Common myeloid progenitor, CD34-positive (primary cell): ENCODE results near the gene LTA4H.

Source experiments
- CTCF ChIA-PET: fragments of 350-600 bp; sonication (Branson Sonifier 250); formaldehyde crosslinking; loops from one replicate; lab custom pipeline; 2021; ENCODE audit warnings: antibody characterized with exemption; lab: Charles Lee
- POLR2A ChIA-PET: fragments of 350-600 bp; sonication (Branson Sonifier 250); formaldehyde crosslinking; loops from one replicate; lab custom pipeline; 2021; ENCODE audit warnings: antibody characterized with exemption; lab: Charles Lee
- DNase-seq, 3 donors: peaks; one replicate each; pipeline versions ENCODE4 v3.0.0 to v3.0.0-alpha.2; 2013
- H3K27ac ChIP-seq, 2 experiments: 1 replicate in 1 of 2; 2 replicates in 1 of 2; pipeline ENCODE4 v1.7.0; 2013; ENCODE audit warnings: inconsistent platforms in 2 of 2, low read length in 2 of 2, mild to moderate bottlenecking in 2 of 2, low read depth in 1 of 2, moderate library complexity in 1 of 2; ENCODE audit not compliant: severe bottlenecking in 2 of 2, insufficient read depth in 1 of 2, poor library complexity in 1 of 2
- H3K27me3 ChIP-seq, 5 experiments: replicated peaks in 2 of 5; 1 replicate in 3 of 5; 2 replicates in 2 of 5; pipeline versions ENCODE4 v1.6.1 to v1.7.0; 2013; ENCODE audit warnings: low read length in 4 of 5, mild to moderate bottlenecking in 2 of 5, moderate library complexity in 2 of 5, inconsistent platforms in 1 of 5; ENCODE audit not compliant: insufficient read depth in 5 of 5, control insufficient read depth in 4 of 5
- H3K36me3 ChIP-seq, 4 experiments: 1 replicate in 2 of 4; 2 replicates in 2 of 4; pipeline versions ENCODE4 v1.6.1 to v1.7.0; 2013; ENCODE audit warnings: low read length in 3 of 4, control low read depth in 1 of 4, mild to moderate bottlenecking in 1 of 4; ENCODE audit not compliant: control insufficient read depth in 4 of 4, insufficient read depth in 4 of 4
- H3K4me1 ChIP-seq, 4 experiments: 1 replicate in 3 of 4; 2 replicates in 1 of 4; pipeline versions ENCODE4 v1.6.1 to v1.7.1; 2013; ENCODE audit warnings: low read length in 3 of 4, mild to moderate bottlenecking in 3 of 4, control low read depth in 1 of 4, inconsistent platforms in 1 of 4, moderate library complexity in 1 of 4; ENCODE audit not compliant: control insufficient read depth in 4 of 4, insufficient read depth in 4 of 4; ENCODE audit errors: control extremely low read depth in 1 of 4
- H3K4me3 ChIP-seq, 7 experiments: 1 replicate in 4 of 7; 2 replicates in 3 of 7; pipeline versions ENCODE4 v1.5.1 to v1.7.0; 2013; ENCODE audit warnings: mild to moderate bottlenecking in 7 of 7, low read length in 6 of 7, moderate library complexity in 6 of 7, inconsistent platforms in 2 of 7, low read depth in 2 of 7, control low read depth in 1 of 7; ENCODE audit not compliant: insufficient read depth in 4 of 7, control insufficient read depth in 1 of 7; ENCODE audit errors: extremely low read depth in 1 of 7
- H3K9me3 ChIP-seq, 5 experiments: 1 replicate in 4 of 5; 2 replicates in 1 of 5; pipeline versions ENCODE4 v1.6.1 to v1.7.1; 2013; ENCODE audit warnings: low read length in 4 of 5, mild to moderate bottlenecking in 2 of 5, inconsistent platforms in 1 of 5, low read depth in 1 of 5, moderate library complexity in 1 of 5; ENCODE audit not compliant: control insufficient read depth in 4 of 5, insufficient read depth in 2 of 5; ENCODE audit errors: control extremely low read depth in 1 of 5
- WGBS: methylation state at CpG from one replicate; pipeline ENCODE4 v1.1.5; 2013; ENCODE audit not compliant: insufficient coverage; 5-methylcytosine and 5-hydroxymethylcytosine counted together

LTA4H gene

DNA sequence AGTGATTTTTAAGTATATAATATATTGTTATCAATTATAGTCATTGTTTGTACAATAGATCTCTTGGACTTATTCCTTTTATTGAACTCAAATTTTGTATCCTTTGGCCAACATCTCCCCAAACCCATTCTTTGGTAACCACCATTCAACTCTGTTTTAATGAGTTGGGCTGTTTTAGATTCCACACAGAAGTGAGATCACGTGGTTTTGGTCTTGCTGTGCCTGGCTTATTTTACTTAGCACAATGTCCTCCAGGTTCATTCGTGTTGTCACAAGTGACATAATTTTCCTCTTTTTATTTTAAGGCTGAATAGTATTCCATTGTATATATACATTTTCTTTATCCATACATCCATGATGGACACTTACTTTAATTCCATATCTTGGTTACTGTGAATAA is 40.2 kb upstream of the LTA4H start:
- Histone ChIP-seq H3K27me3 (no peaks in the 10 kb centered on the region), H3K27ac (no peak overlapping the region), H3K4me1 (peaks cover 0 to 40% (median 23%) of the 10 kb centered on the region in 4 experiments), H3K36me3 (no peaks in the 10 kb centered on the region), H3K9me3 (no peaks in the 10 kb centered on the region), H3K4me3 (no peak overlapping the region)
- no peak for DNase-seq
- ChIA-PET POLR2A (no interaction called here), CTCF (interaction anchor here (1.4 to 1.5 kb wide), 2 partner anchors 17 to 101 kb away, joined by 3 to 4 read pairs; no protein-coding TSS in a partner anchor)
- WGBS = no CpG with 5 or more reads among the region's 2 CpGs

DNA sequence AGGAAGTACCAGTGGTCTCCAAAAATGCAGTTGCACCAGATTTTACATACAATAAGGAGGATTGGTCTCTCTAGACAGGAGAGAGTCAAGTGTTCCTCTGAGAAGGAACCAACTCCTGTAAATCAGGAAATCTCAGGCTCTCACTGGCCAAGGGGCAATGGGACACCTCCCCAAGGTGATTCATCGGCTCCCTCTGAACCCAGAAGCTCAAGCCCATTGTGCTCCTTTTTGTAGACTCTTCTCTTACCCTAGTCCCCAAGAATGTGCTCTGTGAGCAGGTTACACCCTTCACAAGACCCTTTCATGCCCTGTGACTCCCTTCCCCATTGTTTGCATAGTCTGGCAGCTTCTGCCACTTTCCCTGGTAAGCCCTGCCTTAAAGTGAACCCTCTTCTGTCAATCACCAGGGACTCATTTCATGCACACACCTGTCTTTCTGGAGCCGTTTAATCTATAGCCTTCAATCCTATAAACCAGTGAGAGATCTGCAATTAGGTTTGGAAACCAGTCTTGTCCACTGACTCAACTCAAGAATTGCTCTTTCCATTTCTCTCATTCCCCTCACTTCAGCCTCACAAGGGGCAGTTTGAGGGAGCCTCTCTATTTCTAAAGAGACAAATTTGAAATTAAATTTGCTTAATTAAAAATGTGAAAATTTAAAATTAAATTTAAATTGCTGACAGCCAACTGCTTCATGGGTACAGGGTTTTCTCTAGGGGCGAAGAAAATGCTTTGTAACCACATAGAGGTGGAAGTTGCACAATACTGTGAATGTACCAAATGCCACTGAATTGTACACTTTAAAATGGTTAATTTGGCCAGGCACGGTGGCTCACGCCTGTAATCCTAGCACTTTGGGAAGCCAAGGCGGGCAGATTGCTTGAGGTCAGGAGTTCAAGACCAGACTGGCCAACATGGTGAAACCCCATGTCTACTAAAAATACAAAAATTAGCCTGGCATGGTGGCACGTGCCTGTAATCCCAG is 38.3 kb upstream of the LTA4H start:
- Histone ChIP-seq H3K27ac (no peak overlapping the region), H3K27me3 (no peaks in the 10 kb centered on the region), H3K36me3 (no peaks in the 10 kb centered on the region), H3K4me1 (peaks cover 0 to 38% (median 25%) of the 10 kb centered on the region in 4 experiments), H3K9me3 (no peaks in the 10 kb centered on the region), H3K4me3 (no peak overlapping the region)
- WGBS = 79% methylated on average over 4 of the region's 7 CpGs
- ChIA-PET POLR2A (no interaction called here), CTCF (interaction anchor here (0.7 to 1.7 kb wide), 9 partner anchors 10 to 443 kb away, joined by 3 to 8 read pairs (median 5); no protein-coding TSS in a partner anchor)
- peak in 2 of 3 donors; percentile 53 to 59 for DNase-seq

DNA sequence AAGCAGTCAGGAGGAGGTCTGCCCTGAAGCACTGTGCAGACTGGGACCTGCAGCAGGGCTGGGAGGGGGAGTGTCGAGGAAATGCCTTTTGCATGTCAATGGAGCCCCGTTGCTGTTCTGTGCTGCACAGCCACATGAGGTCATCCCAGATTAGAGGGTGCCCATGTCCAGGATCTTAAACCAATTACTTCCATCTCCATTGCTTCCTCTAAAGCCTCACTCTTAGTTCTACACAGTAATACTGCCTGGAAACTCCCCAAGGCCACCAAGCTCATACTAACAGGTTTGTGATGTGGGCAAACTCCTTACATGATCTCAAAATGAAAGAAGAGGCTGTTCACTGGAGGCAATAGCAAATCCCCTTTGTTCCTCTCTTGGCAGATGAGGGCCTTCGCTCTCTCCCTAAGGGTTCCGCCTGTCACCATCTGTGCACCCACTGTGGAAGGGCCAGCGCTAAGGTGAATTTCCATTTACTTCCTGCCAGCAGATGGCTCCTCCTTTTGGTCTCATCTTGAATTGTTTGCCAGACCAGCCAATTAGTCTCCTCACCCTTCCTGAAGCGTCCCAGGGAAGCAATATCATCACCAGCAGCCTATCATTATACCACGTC is 35.4 kb upstream of the LTA4H start:
- Histone ChIP-seq H3K4me1 (peaks cover 0 to 30% (median 25%) of the 10 kb centered on the region in 4 experiments), H3K4me3 (no peak overlapping the region), H3K27ac (no peak overlapping the region), H3K9me3 (no peaks in the 10 kb centered on the region), H3K36me3 (no peaks in the 10 kb centered on the region), H3K27me3 (no peaks in the 10 kb centered on the region)
- peak in 2 of 3 donors; percentile 39 to 50 for DNase-seq
- WGBS = 80% methylated on average over 7 of the region's 7 CpGs
- ChIA-PET POLR2A (no interaction called here), CTCF (interaction anchor here (1.4 to 11.8 kb wide), 3 partner anchors 10 to 145 kb away, joined by 5 to 225 read pairs (median 9); no protein-coding TSS in a partner anchor)

DNA sequence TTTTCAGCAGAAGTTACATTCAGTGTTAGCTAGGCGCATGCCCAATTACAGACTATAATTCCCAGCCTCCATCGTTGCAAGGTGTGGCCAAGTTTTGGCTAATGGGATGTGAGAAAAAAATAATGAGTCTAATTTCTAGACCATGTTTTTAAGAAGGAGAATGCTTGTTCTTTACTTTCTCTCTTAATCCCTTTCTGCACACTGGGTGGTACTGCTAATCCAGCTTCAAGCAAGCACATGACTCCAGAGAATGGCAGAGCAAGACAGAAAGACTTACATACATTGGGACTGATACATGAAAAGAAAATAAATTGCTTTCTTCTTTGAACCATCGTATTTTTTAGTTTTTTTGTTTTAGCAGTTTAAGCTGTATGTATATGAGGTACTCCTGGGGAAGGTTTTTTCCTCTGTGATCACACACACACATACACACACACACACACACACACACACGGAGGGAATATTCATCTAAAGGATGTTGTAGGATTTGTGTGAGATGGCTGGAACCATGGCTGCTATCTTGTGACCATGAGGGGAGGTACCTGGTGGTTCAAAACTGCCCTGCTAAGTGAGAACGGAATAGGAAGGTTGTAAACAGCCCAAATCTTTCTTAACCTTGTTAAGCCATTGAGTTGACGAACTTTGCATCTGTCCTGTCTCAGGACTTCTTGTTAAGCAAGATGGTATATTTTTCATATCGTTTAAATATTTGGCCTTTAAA is 34.3 kb upstream of the LTA4H start:
- H3K4me1 ChIP-seq = peaks cover 1 to 32% (median 26%) of the 10 kb centered on the region in 4 experiments
- WGBS = no CpG with 5 or more reads among the region's 7 CpGs
- no peak overlapping the region for H3K27ac ChIP-seq
- H3K4me3 ChIP-seq = no peak overlapping the region
- no peaks in the 10 kb centered on the region for H3K9me3 ChIP-seq
- DNase-seq = no peak
- no peaks in the 10 kb centered on the region for H3K36me3 ChIP-seq
- ChIA-PET CTCF (interaction anchor here (1.4 to 11.8 kb wide), 2 partner anchors 62 to 146 kb away, joined by 4 to 225 read pairs; no protein-coding TSS in a partner anchor), POLR2A (no interaction called here)
- H3K27me3 ChIP-seq = no peaks in the 10 kb centered on the region

DNA sequence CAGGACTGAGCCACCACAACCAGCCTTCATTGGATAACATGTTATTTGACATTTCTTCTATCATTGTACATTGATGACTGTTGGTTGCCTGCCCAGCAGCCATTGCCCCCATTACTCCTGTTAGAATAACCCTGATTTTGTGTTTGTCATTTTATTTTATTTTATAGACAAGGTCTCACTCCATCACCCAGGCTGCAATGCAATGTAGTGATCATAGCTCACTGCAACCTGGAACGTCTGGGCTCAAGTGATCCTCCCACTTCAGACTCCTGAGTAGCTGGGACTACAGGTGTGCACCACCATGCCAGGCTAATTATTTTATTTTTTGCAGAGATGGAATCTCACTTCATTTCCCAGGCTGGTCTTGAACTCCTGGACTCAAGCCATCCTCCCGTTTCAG is 33.2 kb upstream of the LTA4H start:
- Histone ChIP-seq H3K36me3 (no peaks in the 10 kb centered on the region), H3K4me1 (peaks cover 2 to 33% (median 27%) of the 10 kb centered on the region in 4 experiments), H3K9me3 (no peaks in the 10 kb centered on the region), H3K27me3 (no peaks in the 10 kb centered on the region), H3K4me3 (no peak overlapping the region), H3K27ac (no peak overlapping the region)
- no peak for DNase-seq
- WGBS = 100% methylated on average over 1 of the region's 2 CpGs
- ChIA-PET POLR2A (interaction anchor here (0.6 kb wide), 1 partner anchor 11 kb away, joined by 3 read pairs; no protein-coding TSS in a partner anchor), CTCF (interaction anchor here (0.8 to 11.8 kb wide), 5 partner anchors 31 to 147 kb away, joined by 3 to 225 read pairs (median 4); no protein-coding TSS in a partner anchor)

DNA sequence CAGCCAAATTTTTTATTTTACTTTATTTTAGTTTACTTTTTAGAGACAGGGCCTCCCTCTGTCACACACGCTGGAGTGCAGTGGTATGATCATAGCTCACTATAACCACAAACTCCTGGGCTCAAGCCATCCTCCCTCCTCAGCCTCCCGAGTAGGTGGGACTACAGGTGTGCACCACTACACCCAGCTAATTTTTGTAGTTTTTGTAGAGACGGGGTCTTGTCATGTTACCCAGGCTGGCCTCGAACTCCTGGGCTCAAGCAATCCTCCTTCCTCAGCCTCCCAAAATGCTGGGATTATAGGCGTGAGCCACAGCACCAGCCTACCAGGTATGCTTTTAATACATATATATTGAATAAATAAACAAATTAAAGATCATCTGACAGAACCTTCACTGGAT is 32.7 kb upstream of the LTA4H start:
- ChIA-PET CTCF (interaction anchor here (0.8 to 11.8 kb wide), 7 partner anchors 21 to 147 kb away, joined by 3 to 225 read pairs (median 4); no protein-coding TSS in a partner anchor), POLR2A (interaction anchor here (0.6 kb wide), 1 partner anchor 12 kb away, joined by 3 read pairs; no protein-coding TSS in a partner anchor)
- WGBS = 100% methylated on average over 1 of the region's 5 CpGs
- H3K9me3 ChIP-seq = no peaks in the 10 kb centered on the region
- no peak overlapping the region for H3K4me3 ChIP-seq
- peaks cover 2 to 28% (median 22%) of the 10 kb centered on the region in 4 experiments for H3K4me1 ChIP-seq
- no peaks in the 10 kb centered on the region for H3K36me3 ChIP-seq
- no peak for DNase-seq
- H3K27me3 ChIP-seq = no peaks in the 10 kb centered on the region
- no peak overlapping the region for H3K27ac ChIP-seq
